B cell (primary cell): ENCODE data around the gene APLF.

ENCODE experiments used
- CTCF ChIP-seq: fragments of 200-600 bp; IDR thresholded peaks from one replicate; pipeline ENCODE4 v1.8.0; 2022; ENCODE audit warnings: antibody characterized with exemption, mild to moderate bottlenecking
- EZH2 ChIP-seq: IDR thresholded peaks from 2 replicates; pipeline ENCODE4 v1.6.1; 2012; ENCODE audit warnings: borderline replicate concordance, low read depth, mild to moderate bottlenecking, moderate library complexity, low read length; ENCODE audit not compliant: insufficient read depth, poor library complexity, severe bottlenecking

GRCh38 chr2:68514316-68514929 lies 47.0 kb downstream of the APLF start:
- no peak for TF ChIP-seq CTCF
- TF ChIP-seq EZH2: no peak
